Loucy (cell line): ENCODE measurements around the gene SLITRK1.

Experiments
- H2AFZ ChIP-seq: fragments of 200-600 bp; sonication (generic); 2 replicates; pipeline ENCODE4 v1.6.0; 2016; ENCODE audit warnings: antibody characterized with exemption, mild to moderate bottlenecking, low read length, moderate library complexity
- H3F3A ChIP-seq: fragments of 200-600 bp; 2 replicates; pipeline ENCODE4 v1.6.0; 2016; ENCODE audit warnings: antibody characterized with exemption, low read depth, mild to moderate bottlenecking
- H3K27me3 ChIP-seq: fragments of 200-600 bp; sonication (generic); 2 replicates; pipeline ENCODE4 v1.6.1; 2014; ENCODE audit warnings: low read length, mild to moderate bottlenecking; ENCODE audit not compliant: insufficient read depth, poor library complexity, severe bottlenecking
- H3K36me3 ChIP-seq: fragments of 200-600 bp; sonication (generic); 2 replicates; pipeline ENCODE4 v1.6.1; 2016; ENCODE audit warnings: low read length; ENCODE audit not compliant: insufficient read depth
- H3K4me1 ChIP-seq: fragments of 200-600 bp; sonication (generic); 2 replicates; pipeline ENCODE4 v1.5.1; 2014; ENCODE audit warnings: low read length, mild to moderate bottlenecking; ENCODE audit not compliant: insufficient read depth, poor library complexity, severe bottlenecking
- H3K4me2 ChIP-seq: fragments of 200-600 bp; sonication (generic); 2 replicates; pipeline ENCODE4 v1.6.0; 2014; ENCODE audit warnings: antibody characterized with exemption, low read length, low read depth, mild to moderate bottlenecking; ENCODE audit not compliant: poor library complexity, severe bottlenecking
- H3K4me3 ChIP-seq: fragments of 200-600 bp; sonication (generic); 2 replicates; pipeline ENCODE4 v1.5.1; 2014; ENCODE audit warnings: low read length, mild to moderate bottlenecking, mixed read lengths; ENCODE audit not compliant: poor library complexity, severe bottlenecking
- H3K79me2 ChIP-seq: fragments of 200-600 bp; sonication (generic); 2 replicates; pipeline ENCODE4 v1.6.1; 2014; ENCODE audit warnings: low read length; ENCODE audit not compliant: insufficient read depth
- H3K9ac ChIP-seq: fragments of 200-600 bp; sonication (generic); 2 replicates; pipeline ENCODE4 v1.6.0; 2014; ENCODE audit warnings: mild to moderate bottlenecking, low read depth, low read length, moderate library complexity; ENCODE audit not compliant: poor library complexity, severe bottlenecking
- H3K9me2 ChIP-seq: fragments of 200-600 bp; sonication (generic); replicated peaks from 2 replicates; pipeline ENCODE4 v1.6.1; 2016; ENCODE audit warnings: low read depth, low read length, mixed read lengths
- H3K9me3 ChIP-seq: fragments of 200-600 bp; sonication (generic); 2 replicates; pipeline ENCODE4 v1.6.1; 2014; ENCODE audit warnings: mild to moderate bottlenecking, antibody characterized with exemption, low read length, low read depth; ENCODE audit not compliant: insufficient read depth
- H4K20me1 ChIP-seq: fragments of 200-600 bp; sonication (generic); 2 replicates; pipeline ENCODE4 v1.6.0; 2014; ENCODE audit warnings: antibody characterized with exemption, low read length, mild to moderate bottlenecking; ENCODE audit not compliant: insufficient read depth, poor library complexity, severe bottlenecking
- EZH2phosphoT487 ChIP-seq: fragments of 200-600 bp; IDR thresholded peaks from 2 replicates; pipeline ENCODE4 v1.6.1; 2018; ENCODE audit warnings: antibody characterized with exemption, mild to moderate bottlenecking, moderate library complexity, borderline replicate concordance
- TF ChIP-seq, protein P1 (sequence below): fragments of 200-600 bp; sonication (generic); conservative IDR thresholded peaks from 2 replicates; pipeline ENCODE4 v1.5.1; 2014; ENCODE audit warnings: mild to moderate bottlenecking, antibody characterized with exemption, low read length

The SLITRK1 gene

DNA sequence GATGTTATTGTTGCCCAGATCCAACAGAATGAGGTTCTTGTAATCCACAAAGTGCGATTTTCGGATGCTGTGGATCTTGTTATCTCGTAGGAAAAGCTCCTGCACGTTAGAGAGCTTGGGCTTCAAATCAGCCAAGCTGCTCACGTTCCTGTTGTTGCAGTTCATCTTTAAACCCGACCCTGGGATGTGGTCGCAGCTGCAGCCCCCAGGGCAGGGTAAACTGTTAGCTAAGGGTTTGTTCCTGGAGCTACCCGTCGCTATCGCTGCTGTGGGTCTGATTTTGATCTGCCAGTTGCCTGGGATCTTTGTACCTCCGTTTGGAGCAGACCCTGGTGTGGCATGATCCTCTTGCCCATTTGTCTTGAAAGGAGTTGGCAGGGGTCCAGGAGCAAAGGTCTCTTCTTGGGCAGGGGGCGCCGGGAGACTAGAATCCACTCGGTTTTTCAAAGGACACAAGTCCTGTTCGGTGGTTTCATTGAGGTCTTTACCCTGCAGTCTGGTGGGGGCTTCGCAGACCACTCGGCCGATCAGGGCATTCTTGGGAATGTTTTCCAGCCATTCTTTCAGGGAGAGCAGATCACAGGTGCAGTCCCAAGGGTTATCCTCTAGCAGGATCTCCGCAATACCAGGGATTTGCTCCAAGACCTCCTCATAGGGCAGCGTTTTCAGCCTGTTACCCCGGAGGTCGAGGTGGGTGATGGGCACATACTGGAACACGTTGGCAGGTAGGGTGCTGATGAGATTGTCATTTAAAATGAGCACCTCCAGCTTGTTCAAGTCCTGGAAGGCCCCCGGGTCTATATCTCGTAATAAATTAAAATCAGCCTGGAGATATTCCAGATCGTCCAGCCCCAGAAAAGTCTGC is 1.8 kb downstream of the SLITRK1 start:
- H3K9me3 ChIP-seq: no peaks in the 10 kb centered on the region
- H3K9ac ChIP-seq: no peak overlapping the region
- H3K36me3 ChIP-seq: no peaks in the 10 kb centered on the region
- no peaks in the 10 kb centered on the region for H3K79me2 ChIP-seq
- H3K4me3 ChIP-seq: no peak overlapping the region
- no peaks in the 10 kb centered on the region for H4K20me1 ChIP-seq
- H3K9me2 ChIP-seq: no peaks in the 10 kb centered on the region
- no peaks in the 10 kb centered on the region for H3K4me1 ChIP-seq
- no peaks in the 10 kb centered on the region for H3F3A ChIP-seq
- H3K4me2 ChIP-seq: no peak overlapping the region
- no peak overlapping the region for H2AFZ ChIP-seq
- H3K27me3 ChIP-seq: no peaks in the 10 kb centered on the region
- TF ChIP-seq, protein P1, sequence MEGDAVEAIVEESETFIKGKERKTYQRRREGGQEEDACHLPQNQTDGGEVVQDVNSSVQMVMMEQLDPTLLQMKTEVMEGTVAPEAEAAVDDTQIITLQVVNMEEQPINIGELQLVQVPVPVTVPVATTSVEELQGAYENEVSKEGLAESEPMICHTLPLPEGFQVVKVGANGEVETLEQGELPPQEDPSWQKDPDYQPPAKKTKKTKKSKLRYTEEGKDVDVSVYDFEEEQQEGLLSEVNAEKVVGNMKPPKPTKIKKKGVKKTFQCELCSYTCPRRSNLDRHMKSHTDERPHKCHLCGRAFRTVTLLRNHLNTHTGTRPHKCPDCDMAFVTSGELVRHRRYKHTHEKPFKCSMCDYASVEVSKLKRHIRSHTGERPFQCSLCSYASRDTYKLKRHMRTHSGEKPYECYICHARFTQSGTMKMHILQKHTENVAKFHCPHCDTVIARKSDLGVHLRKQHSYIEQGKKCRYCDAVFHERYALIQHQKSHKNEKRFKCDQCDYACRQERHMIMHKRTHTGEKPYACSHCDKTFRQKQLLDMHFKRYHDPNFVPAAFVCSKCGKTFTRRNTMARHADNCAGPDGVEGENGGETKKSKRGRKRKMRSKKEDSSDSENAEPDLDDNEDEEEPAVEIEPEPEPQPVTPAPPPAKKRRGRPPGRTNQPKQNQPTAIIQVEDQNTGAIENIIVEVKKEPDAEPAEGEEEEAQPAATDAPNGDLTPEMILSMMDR: no peak
- no peak for TF ChIP-seq EZH2phosphoT487

DNA sequence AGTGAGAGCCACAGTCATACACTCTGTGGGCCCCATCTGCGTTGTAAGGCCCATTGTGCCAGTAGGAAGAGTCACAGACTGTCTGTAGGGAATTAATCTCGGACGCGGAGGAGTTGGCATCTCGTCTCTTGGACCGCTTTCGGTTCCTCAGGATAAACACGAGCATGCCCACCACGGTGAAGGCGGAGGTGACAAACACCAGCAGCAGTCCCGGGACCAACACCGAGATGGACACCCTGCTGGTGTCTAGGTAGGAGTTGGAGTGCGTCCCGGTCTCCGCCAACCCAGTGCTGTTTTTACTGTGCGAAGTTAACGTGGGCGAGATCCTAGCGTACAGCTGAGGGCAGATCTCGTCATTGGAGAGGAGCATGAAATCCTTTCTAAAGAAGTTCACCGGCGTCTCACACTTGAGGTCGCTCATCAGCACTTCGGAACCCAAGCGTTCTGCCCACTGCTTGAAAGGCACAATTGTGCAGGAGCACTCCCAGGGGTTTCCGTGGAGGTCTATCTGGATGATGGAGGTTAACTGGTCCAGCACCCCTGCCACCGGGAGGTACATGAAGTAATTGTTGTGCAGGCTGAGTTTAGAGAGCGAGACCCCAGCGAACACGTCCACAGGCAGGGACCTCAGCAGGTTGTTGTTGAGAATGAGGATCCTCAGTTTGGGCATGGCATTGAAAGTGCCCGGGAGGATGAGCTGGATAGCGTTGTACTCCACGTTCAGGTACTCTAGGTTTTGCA is 2.7 kb downstream of the SLITRK1 start:
- H3F3A ChIP-seq: no peaks in the 10 kb centered on the region
- no peaks in the 10 kb centered on the region for H3K79me2 ChIP-seq
- H3K4me3 ChIP-seq: no peak overlapping the region
- H3K36me3 ChIP-seq: no peaks in the 10 kb centered on the region
- H3K9me3 ChIP-seq: no peaks in the 10 kb centered on the region
- no peak overlapping the region for H3K9ac ChIP-seq
- H4K20me1 ChIP-seq: no peaks in the 10 kb centered on the region
- H3K27me3 ChIP-seq: no peaks in the 10 kb centered on the region
- no peaks in the 10 kb centered on the region for H3K9me2 ChIP-seq
- no peaks in the 10 kb centered on the region for H3K4me1 ChIP-seq
- H2AFZ ChIP-seq: no peak overlapping the region
- H3K4me2 ChIP-seq: no peak overlapping the region
- TF ChIP-seq EZH2phosphoT487: no peak
- TF ChIP-seq, protein P1: no peak

DNA sequence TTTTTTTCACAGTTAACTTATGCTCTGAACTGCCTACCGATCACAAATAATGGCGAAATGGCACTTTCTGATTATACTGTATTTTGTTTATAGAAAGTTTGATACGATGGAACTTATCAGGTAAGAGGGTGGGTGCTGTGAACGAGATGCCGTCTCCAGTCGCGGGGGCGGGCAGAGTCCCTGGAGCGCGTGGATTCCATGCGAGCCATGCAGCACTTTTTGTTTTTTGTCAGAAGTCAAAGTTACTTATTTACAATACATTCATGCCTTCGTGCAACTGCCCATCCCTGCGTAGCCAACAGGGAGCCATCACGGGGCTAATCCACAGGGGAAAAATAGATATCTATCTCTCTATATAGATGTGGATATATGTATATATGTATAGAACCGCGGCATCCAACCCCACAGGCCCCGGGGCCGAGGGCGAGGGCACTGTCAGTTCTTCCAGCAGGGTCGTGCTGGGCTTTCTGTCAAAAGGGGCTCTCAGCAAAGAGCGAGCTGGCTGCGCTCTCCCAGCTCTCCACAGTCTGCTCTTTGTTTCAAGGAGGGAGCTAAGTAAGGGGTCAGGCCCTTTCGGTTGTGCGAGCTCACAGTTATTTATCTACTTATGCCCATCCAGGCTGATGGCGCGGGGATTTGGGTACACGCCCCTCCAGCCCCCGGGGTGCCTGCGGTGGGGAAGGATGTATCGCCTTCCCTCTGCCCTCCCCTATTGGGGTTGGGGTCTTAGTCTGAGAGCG is 3.4 kb downstream of the SLITRK1 start:
- H3K9me2 ChIP-seq: no peaks in the 10 kb centered on the region
- no peaks in the 10 kb centered on the region for H3K36me3 ChIP-seq
- H3K27me3 ChIP-seq: no peaks in the 10 kb centered on the region
- TF ChIP-seq, protein P1: no peak
- TF ChIP-seq EZH2phosphoT487: no peak
- H3K9me3 ChIP-seq: no peaks in the 10 kb centered on the region
- H3K4me2 ChIP-seq: no peak overlapping the region
- H3K4me3 ChIP-seq: no peak overlapping the region
- H2AFZ ChIP-seq: no peak overlapping the region
- H3K9ac ChIP-seq: no peak overlapping the region
- H3F3A ChIP-seq: no peaks in the 10 kb centered on the region
- no peaks in the 10 kb centered on the region for H3K79me2 ChIP-seq
- no peaks in the 10 kb centered on the region for H3K4me1 ChIP-seq
- H4K20me1 ChIP-seq: no peaks in the 10 kb centered on the region
